ENCODE results near the gene GPC5. TPM values are rescaled to one million over a fixed set of nuclear protein-coding genes. Genes with fewer than 3 reads are reported as not detected.
"Not testable (repeated sequence)": the region's sequence is repeated elsewhere in the genome, so short reads cannot be mapped to it uniquely, and the experiment has no call there.

The GPC5 gene
- total RNA-seq: 0.28 and 0.84 TPM in 2 replicates
- long read RNA-seq, partial matches to known transcripts: 0 of 1 reads
- long read RNA-seq, other reads (novel, unspliced or antisense): 1 of 1 reads

DNA sequence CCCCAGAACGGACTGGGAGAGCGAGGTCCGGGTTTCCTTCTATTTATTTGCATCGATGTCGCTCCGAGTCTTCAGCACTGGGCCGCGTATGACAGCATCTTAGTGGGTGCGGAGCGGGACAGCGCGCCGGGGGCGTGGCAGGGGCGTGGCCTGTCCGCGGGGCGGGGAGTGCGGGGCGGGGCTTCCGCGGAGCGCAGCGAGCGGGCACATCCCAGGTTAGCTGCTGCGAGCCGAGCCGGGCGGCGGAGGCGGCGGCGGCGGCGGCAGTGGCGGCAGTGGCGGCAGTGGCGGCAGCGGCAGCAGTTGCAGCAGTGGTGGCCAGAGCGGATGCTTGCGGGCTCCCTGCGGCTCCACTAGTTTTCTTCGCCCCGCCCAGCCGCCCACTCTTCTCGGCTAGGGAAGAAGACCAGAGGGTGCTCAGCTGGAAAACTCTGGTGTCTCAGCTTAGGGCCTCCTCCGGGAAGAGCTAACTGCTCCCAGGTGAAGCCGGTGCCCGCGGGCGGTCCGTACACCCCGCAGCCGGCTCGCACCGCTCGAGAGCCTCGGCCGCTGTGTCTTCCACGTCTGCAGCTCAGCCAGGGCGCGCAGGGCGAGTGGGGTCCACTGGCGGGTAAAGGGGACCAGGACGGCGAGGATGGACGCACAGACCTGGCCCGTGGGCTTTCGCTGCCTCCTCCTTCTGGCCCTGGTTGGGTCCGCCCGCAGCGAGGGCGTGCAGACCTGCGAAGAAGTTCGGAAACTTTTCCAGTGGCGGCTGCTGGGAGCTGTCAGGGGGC is at the start of gene GPC5:
Gene GPC5, plus strand, starts transcription at position 209 of the 776 bp plus-strand sequence.
- Mint-ChIP-seq H3K9me3 (no peaks in the 10 kb centered on the region), H3K27ac (ENCODE audit: unreplicated experiment) (peak within 1 kb of the TSS; percentile 5), H3K4me3 (peak within 1 kb of the TSS; percentile 81), H3K27me3 (ENCODE audit: low read depth) (peaks cover 93% of the 10 kb centered on the region), H3K4me1 (peaks cover 6% of the 10 kb centered on the region), H3K36me3 (ENCODE audit: low read depth) (no peaks in the 10 kb centered on the region)
- TF ChIP-seq, protein P1, sequence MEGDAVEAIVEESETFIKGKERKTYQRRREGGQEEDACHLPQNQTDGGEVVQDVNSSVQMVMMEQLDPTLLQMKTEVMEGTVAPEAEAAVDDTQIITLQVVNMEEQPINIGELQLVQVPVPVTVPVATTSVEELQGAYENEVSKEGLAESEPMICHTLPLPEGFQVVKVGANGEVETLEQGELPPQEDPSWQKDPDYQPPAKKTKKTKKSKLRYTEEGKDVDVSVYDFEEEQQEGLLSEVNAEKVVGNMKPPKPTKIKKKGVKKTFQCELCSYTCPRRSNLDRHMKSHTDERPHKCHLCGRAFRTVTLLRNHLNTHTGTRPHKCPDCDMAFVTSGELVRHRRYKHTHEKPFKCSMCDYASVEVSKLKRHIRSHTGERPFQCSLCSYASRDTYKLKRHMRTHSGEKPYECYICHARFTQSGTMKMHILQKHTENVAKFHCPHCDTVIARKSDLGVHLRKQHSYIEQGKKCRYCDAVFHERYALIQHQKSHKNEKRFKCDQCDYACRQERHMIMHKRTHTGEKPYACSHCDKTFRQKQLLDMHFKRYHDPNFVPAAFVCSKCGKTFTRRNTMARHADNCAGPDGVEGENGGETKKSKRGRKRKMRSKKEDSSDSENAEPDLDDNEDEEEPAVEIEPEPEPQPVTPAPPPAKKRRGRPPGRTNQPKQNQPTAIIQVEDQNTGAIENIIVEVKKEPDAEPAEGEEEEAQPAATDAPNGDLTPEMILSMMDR (conservative IDR thresholded peaks at IDR 0.05): no peak
- peak; percentile 76 for DNase-seq (ENCODE audit: low read depth, low spot score)

DNA sequence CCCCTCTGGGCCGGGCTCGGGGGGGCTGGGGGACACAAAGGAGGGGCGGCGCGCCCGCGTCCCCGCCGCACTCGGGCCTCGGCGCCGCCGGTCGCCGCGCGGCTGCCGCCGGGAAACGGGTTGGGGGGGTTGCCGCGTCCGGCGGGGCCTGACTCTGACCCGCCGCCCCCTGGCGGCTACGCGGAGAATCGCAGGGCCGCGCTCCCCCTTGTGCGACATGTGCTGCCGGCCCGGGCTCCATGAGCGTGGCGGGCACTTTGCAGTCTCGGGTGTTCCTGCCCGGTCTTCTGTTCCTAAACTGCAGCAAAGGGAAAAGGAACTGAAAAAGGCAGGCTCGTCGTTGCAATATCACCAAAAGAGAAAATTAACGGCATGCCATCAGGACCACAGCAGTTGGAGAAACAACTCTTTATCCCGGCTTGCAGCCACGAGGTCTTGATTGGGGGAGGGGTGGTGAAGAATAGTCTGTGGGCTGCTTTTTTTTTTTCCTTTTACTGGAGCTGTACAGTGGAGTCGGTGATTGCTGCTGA is 49.5 kb upstream of the GPC5 start:
- H3K36me3 Mint-ChIP-seq (ENCODE audit: low read depth): peaks cover 37% of the 10 kb centered on the region
- H3K27me3 Mint-ChIP-seq (ENCODE audit: low read depth): peaks cover 48% of the 10 kb centered on the region

DNA sequence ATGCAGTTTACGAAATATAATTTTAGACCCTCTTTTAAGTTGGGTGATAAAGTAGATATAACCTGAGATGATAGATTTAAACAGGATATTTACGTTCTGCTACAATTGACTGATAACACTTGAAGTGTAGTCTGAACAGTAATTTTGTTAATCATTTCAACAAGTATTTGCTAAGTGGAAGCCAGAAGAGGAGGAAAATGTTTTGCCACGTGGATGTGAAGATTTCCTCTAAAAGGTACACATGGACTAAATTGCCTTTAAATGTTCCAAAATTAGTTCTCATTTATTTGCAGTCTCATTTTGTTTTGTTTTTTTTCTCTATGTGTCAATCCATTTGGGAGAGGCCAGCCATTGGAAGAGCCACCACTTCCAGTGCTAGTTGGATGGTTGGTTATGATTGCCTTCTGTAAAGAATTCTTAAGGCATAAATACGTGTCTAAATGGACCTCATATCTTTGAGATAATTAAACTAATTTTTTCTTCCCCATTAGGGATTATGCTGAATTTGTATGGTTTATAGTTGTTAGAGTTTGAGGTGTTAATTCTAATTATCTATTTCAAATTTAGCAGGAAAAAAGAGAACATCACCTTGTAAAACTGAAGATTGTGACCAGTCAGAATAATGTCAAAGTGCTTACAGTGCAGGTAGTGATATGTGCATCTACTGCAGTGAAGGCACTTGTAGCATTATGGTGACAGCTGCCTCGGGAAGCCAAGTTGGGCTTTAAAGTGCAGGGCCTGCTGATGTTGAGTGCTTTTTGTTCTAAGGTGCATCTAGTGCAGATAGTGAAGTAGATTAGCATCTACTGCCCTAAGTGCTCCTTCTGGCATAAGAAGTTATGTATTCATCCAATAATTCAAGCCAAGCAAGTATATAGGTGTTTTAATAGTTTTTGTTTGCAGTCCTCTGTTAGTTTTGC is 48.2 kb upstream of the GPC5 start:
- H3K27me3 Mint-ChIP-seq (ENCODE audit: low read depth): peaks cover 38% of the 10 kb centered on the region
- no peak for DNase-seq (ENCODE audit: low read depth, low spot score)
- peaks cover 42% of the 10 kb centered on the region for H3K36me3 Mint-ChIP-seq (ENCODE audit: low read depth)
- peak overlapping the region; percentile 57 for H3K27ac Mint-ChIP-seq (ENCODE audit: unreplicated experiment)
- TF ChIP-seq, protein P1 (conservative IDR thresholded peaks at IDR 0.05): no peak
- peak overlapping the region; percentile 100 for H3K4me3 Mint-ChIP-seq
- H3K9me3 Mint-ChIP-seq: no peaks in the 10 kb centered on the region
- H3K4me1 Mint-ChIP-seq: peaks cover 66% of the 10 kb centered on the region

More for the DNA sequence above, 49.5 kb upstream of the GPC5 start:
- Mint-ChIP-seq H3K9me3 (no peaks in the 10 kb centered on the region), H3K27ac (ENCODE audit: unreplicated experiment) (peak overlapping the region; percentile 99), H3K4me1 (peaks cover 53% of the 10 kb centered on the region), H3K4me3 (peak overlapping the region; percentile 100)
- DNase-seq (ENCODE audit: low read depth, low spot score): peak; percentile 97
- TF ChIP-seq, protein P1 (conservative IDR thresholded peaks at IDR 0.05): peak; percentile 92

DNA sequence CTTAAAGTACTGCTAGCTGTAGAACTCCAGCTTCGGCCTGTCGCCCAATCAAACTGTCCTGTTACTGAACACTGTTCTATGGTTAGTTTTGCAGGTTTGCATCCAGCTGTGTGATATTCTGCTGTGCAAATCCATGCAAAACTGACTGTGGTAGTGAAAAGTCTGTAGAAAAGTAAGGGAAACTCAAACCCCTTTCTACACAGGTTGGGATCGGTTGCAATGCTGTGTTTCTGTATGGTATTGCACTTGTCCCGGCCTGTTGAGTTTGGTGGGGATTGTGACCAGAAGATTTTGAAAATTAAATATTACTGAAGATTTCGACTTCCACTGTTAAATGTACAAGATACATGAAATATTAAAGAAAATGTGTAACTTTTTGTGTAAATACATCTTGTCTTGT is 47.3 kb upstream of the GPC5 start:
- Mint-ChIP-seq H3K27me3 (ENCODE audit: low read depth) (peaks cover 31% of the 10 kb centered on the region), H3K9me3 (no peaks in the 10 kb centered on the region), H3K4me3 (peak overlapping the region; percentile 100), H3K36me3 (ENCODE audit: low read depth) (peaks cover 46% of the 10 kb centered on the region), H3K4me1 (peaks cover 75% of the 10 kb centered on the region), H3K27ac (ENCODE audit: unreplicated experiment) (no peak overlapping the region)
- TF ChIP-seq, protein P1 (conservative IDR thresholded peaks at IDR 0.05): no peak
- DNase-seq (ENCODE audit: low read depth, low spot score): no peak

DNA sequence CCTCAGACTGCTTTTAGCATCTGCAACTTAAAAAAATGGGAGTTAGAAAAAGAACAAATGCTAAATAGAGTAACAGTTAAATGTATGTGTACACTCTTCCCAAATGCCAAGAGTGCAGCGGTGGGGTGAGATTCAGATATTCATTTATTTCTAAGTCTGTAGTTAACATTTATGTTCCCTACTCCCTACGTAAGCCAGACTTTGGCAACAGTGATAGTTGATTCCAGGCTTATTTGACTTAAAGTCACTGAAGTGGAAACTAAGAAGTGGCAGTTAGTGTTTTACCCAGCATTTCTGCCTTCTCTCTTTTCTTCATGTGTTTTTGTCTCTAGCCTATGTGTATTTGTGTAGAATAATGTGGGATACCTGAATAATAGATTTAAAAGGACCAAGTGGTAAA is 46.4 kb upstream of the GPC5 start:
- Mint-ChIP-seq H3K4me3 (peak overlapping the region; percentile 100), H3K27me3 (ENCODE audit: low read depth) (peaks cover 22% of the 10 kb centered on the region), H3K9me3 (no peaks in the 10 kb centered on the region), H3K4me1 (peaks cover 80% of the 10 kb centered on the region), H3K27ac (ENCODE audit: unreplicated experiment) (no peak overlapping the region), H3K36me3 (ENCODE audit: low read depth) (peaks cover 54% of the 10 kb centered on the region)
- DNase-seq (ENCODE audit: low read depth, low spot score): no peak
- TF ChIP-seq, protein P1 (conservative IDR thresholded peaks at IDR 0.05): no peak

DNA sequence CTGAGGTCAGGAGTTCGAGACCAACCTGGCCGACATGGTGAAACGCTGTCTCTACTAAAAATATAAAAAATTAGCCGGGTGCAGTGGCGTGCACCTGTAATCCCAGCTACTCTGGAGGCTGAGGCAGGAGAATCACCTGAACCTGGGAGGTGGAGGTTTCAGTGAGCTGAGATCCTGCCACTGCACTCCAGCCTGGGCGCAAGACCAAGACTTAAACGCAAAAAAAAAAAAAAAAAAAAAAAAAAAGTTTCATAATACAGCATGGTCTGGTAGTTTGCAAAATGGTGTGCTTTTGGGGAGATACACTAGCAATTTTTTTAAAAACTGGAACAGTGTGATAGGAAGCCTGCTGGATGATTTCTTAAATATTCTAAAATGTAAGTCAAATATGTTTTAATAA is 45.5 kb upstream of the GPC5 start:
- H3K27ac Mint-ChIP-seq (ENCODE audit: unreplicated experiment); H3K9me3 Mint-ChIP-seq; DNase-seq (ENCODE audit: low read depth, low spot score): not testable (repeated sequence)
- Mint-ChIP-seq H3K36me3 (ENCODE audit: low read depth) (peaks cover 59% of the 10 kb centered on the region), H3K4me3 (peak overlapping the region; percentile 100), H3K27me3 (ENCODE audit: low read depth) (peaks cover 20% of the 10 kb centered on the region), H3K4me1 (peaks cover 85% of the 10 kb centered on the region)
